ENCODE measurements around the gene HOXB2. TPM values are rescaled to one million over a fixed set of nuclear protein-coding genes. Genes with fewer than 3 reads are reported as not detected.

HOXB2 gene
- total RNA-seq, 1 experiment from 2014 or later, result not detected

DNA sequence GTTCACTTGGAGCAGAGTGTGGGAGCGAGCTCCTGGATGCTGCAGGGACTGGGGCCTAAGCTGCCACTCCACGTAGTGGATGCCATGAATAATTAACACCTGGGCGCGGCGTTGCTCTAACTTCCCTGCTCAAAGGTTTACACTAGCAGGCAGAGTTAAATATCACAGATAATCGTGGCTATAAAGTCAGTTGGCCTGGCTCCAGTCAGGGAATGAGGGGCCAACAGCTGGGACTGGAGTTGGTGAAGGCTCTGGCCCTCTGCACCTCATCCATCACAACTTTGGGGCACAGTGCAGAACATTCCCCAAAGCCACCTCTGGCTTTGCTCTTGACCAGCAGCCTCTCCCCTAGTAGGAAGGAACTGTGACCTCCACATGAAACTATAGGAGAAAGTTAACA lies 22.3 kb upstream of the HOXB2 start:
- Histone ChIP-seq H4K5ac (ENCODE audit: insufficient read length, low read depth, low read length) (no peak overlapping the region), H2AFZ (ENCODE audit: low read length) (no peak overlapping the region), H3K56ac (ENCODE audit: insufficient read length, low read depth, low read length) (no peak overlapping the region), H4K91ac (ENCODE audit: insufficient read length, low read depth, low read length) (no peak overlapping the region), H3K79me2 (ENCODE audit: insufficient read depth, low read length) (no peaks in the 10 kb centered on the region), H3T11ph (ENCODE audit: low read length) (no peak overlapping the region), H3K27me3 (ENCODE audit: insufficient read depth, low read length) (peaks cover 99% of the 10 kb centered on the region), H3K9me3 (ENCODE audit: control insufficient read depth, low read depth, low read length) (no peaks in the 10 kb centered on the region), H2BK15ac (ENCODE audit: low read depth, low read length) (no peak overlapping the region), H2BK20ac (ENCODE audit: low read depth, low read length, poor library complexity, severe bottlenecking) (no peak overlapping the region), H3K4ac (ENCODE audit: low read depth, low read length) (no peak overlapping the region), H3K23me2 (ENCODE audit: insufficient read length, low read depth, low read length, poor library complexity, severe bottlenecking) (no peaks in the 10 kb centered on the region), H3K18ac (ENCODE audit: insufficient read length, low read depth, low read length) (no peak overlapping the region), H4K8ac (replicated peaks; ENCODE audit: insufficient read length, low read depth, low read length) (no peak overlapping the region), H3K14ac (ENCODE audit: insufficient read depth, low read length) (no peak overlapping the region), H2BK12ac (ENCODE audit: insufficient read length, low read depth, low read length) (no peak overlapping the region), H3K4me1 (ENCODE audit: insufficient read depth, low read length) (peaks cover 2% of the 10 kb centered on the region; the same call in 1 of the 2 replicates), H2AK5ac (ENCODE audit: insufficient read length, low read length) (no peak overlapping the region), H2BK5ac (ENCODE audit: insufficient read length, low read length) (no peak overlapping the region), H4K20me1 (ENCODE audit: control insufficient read depth, insufficient read depth, insufficient read length) (peaks cover 4% of the 10 kb centered on the region), H3K9ac (ENCODE audit: extremely low read depth, insufficient read length, low read length) (no peak overlapping the region), H3K4me2 (ENCODE audit: insufficient read depth, insufficient read length, low read length) (no peak overlapping the region), H2BK120ac (ENCODE audit: low read depth, low read length, poor library complexity, severe bottlenecking) (no peak overlapping the region), H3K27ac (ENCODE audit: insufficient read length, low read depth, low read length) (no peak overlapping the region), H3K79me1 (ENCODE audit: insufficient read depth, low read depth, low read length, poor library complexity, severe bottlenecking) (no peaks in the 10 kb centered on the region), H3K23ac (ENCODE audit: insufficient read length, low read depth, low read length) (no peak overlapping the region)
- DNase-seq, result no peak
- no peak overlapping the region for H3K4me3 Mint-ChIP-seq
- peaks cover 0 to 7% of the 10 kb centered on the region in 2 experiments; a peak in 2 of 5 replicates for H3K9me3 Mint-ChIP-seq
- no peak overlapping the region for H3K27ac Mint-ChIP-seq
- TF ChIP-seq, protein P1, sequence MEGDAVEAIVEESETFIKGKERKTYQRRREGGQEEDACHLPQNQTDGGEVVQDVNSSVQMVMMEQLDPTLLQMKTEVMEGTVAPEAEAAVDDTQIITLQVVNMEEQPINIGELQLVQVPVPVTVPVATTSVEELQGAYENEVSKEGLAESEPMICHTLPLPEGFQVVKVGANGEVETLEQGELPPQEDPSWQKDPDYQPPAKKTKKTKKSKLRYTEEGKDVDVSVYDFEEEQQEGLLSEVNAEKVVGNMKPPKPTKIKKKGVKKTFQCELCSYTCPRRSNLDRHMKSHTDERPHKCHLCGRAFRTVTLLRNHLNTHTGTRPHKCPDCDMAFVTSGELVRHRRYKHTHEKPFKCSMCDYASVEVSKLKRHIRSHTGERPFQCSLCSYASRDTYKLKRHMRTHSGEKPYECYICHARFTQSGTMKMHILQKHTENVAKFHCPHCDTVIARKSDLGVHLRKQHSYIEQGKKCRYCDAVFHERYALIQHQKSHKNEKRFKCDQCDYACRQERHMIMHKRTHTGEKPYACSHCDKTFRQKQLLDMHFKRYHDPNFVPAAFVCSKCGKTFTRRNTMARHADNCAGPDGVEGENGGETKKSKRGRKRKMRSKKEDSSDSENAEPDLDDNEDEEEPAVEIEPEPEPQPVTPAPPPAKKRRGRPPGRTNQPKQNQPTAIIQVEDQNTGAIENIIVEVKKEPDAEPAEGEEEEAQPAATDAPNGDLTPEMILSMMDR (conservative IDR thresholded peaks at IDR 0.05), result no peak
- no peaks in the 10 kb centered on the region; a peak in 2 of 7 replicates for H3K36me3 Mint-ChIP-seq (ENCODE audit: insufficient read depth in 1 of 3, low read depth in 3 of 3)
- peaks cover 18% of the 10 kb centered on the region for H3K27me3 Mint-ChIP-seq (ENCODE audit: low read depth)
- WGBS (ENCODE audit: extremely low coverage, insufficient read length, low lambda C conversion rate), result no CpG with 5 or more reads among the region's 6 CpGs
- H3K4me1 Mint-ChIP-seq, result peaks cover 6 to 18% of the 10 kb centered on the region in 2 experiments
